Naive B cell (primary cell): ENCODE measurements around the gene MDM1. TPM values are rescaled to one million over a fixed set of nuclear protein-coding genes. Genes with fewer than 3 reads are reported as not detected.
A peak's percentile ranks its signal among the peaks of the same experiment; 100 is the strongest.

ENCODE experiments used
- ATAC-seq, 2 donors: fragments of 150-1000 bp; cut with Tn5 transposase; 2 replicates each; pipeline ENCODE4 v1.10.0; 2021; ENCODE audit warnings: low read depth in 2 of 2, mild to moderate bottlenecking in 2 of 2, moderate library complexity in 2 of 2
- DNase-seq: peaks from one replicate; pipeline ENCODE4 v3.0.0; 2022
- H3K27ac Mint-ChIP-seq, 6 donors: one replicate each; pipeline ENCODE4 v1.8.0; 2020 to 2022; ENCODE audit warnings: mild to moderate bottlenecking in 6 of 6, mixed read lengths in 6 of 6, moderate library complexity in 5 of 6, inconsistent platforms in 2 of 6
- H3K27me3 Mint-ChIP-seq, 3 donors: one replicate each; pipeline ENCODE4 v1.8.0; 2021 to 2022; ENCODE audit warnings: mixed read lengths in 3 of 3, mild to moderate bottlenecking in 1 of 3
- H3K36me3 Mint-ChIP-seq, 2 donors: one replicate each; pipeline ENCODE4 v1.8.0; 2020 to 2022; ENCODE audit warnings: mixed read lengths in 2 of 2, inconsistent platforms in 1 of 2, mild to moderate bottlenecking in 1 of 2
- H3K4me1 Mint-ChIP-seq, 3 donors: one replicate each; pipeline ENCODE4 v1.8.0; 2020 to 2022; ENCODE audit warnings: mixed read lengths in 3 of 3, inconsistent platforms in 1 of 3, mild to moderate bottlenecking in 1 of 3, moderate library complexity in 1 of 3
- H3K4me3 Mint-ChIP-seq, 8 donors: one replicate each; pipeline ENCODE4 v1.8.0; 2020 to 2022; ENCODE audit warnings: mild to moderate bottlenecking in 8 of 8, mixed read lengths in 8 of 8, moderate library complexity in 8 of 8, inconsistent platforms in 2 of 8
- H3K9me3 Mint-ChIP-seq, 7 donors: one replicate each; pipeline ENCODE4 v1.8.0; 2020 to 2022; ENCODE audit warnings: mixed read lengths in 7 of 7, mild to moderate bottlenecking in 5 of 7, inconsistent platforms in 2 of 7, moderate library complexity in 1 of 7
- polyA plus RNA-seq, 6 donors: library from polyadenylated mRNA; unstranded; fragments of 300-500 nt; fragmentation: Illumina TruSeq; gene quantifications; one replicate each; pipeline ENCODE4 v1.2.3, GENCODE V29; 2021; ENCODE audit warnings: low read depth in 6 of 6

The MDM1 gene
- polyA plus RNA-seq, result 10 to 100 TPM; 15.2 to 22.3 (median 21.5) TPM

DNA sequence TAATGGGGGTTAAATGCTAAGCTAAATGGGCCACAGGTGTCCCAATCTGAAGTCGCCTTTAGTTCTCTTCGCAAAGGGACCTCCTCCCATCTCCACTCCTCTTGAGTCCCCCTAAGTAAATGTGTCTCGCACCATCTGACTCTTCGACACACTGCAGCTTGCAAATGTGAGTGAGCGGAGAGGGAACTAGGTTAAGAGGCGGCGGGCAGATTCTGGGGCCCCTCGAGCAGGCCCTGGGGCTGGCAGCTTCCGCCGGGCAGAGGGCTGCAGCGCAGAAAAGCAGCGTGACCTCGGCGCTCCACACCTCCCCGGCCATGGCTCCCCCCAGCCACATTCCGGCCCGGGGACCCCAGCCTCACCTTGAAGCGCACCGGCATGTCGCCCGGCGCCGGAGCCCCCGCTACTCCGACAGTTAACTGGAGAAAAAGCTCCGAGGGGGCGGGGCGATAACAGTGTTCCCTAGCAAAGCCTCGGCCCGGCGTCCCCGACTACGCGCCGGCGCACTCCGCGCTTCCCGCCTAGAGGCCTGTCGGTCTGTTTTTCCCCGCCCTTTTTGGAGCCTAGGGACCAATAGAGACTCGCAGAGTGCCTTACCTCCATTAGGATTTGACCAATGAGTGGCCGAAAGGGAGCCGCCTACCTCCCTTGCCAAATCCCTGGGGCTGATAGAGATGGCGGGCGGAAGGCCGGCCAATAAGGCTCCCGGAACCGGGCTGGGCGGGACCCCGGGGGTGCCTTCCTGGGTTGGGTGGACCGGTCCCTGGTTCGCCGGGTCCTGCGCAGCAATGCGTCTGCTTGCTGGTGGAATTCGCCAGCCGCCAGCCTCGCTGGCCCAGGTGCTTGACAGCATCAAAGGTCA lies at the start of gene MDM1:
Gene MDM1 (minus strand): TSS at position 494 of the 859 bp plus-strand sequence. CDS start 117 bp downstream, at position 377.
- H3K4me3 Mint-ChIP-seq, result peak within 1 kb of the TSS; percentile 87 to 94 (median 92)
- DNase-seq (peak; percentile 97), ATAC-seq (peak; percentile 93)
- peaks cover 20 to 36% (median 24%) of the 10 kb centered on the region in 3 donors for H3K4me1 Mint-ChIP-seq
- no peaks in the 10 kb centered on the region for H3K9me3 Mint-ChIP-seq
- H3K36me3 Mint-ChIP-seq, result peaks cover 5 to 10% of the 10 kb centered on the region in 2 donors
- peak within 1 kb of the TSS; percentile 72 to 92 (median 88) for H3K27ac Mint-ChIP-seq
- peaks cover 0 to 8% (median 3%) of the 10 kb centered on the region in 3 donors for H3K27me3 Mint-ChIP-seq

DNA sequence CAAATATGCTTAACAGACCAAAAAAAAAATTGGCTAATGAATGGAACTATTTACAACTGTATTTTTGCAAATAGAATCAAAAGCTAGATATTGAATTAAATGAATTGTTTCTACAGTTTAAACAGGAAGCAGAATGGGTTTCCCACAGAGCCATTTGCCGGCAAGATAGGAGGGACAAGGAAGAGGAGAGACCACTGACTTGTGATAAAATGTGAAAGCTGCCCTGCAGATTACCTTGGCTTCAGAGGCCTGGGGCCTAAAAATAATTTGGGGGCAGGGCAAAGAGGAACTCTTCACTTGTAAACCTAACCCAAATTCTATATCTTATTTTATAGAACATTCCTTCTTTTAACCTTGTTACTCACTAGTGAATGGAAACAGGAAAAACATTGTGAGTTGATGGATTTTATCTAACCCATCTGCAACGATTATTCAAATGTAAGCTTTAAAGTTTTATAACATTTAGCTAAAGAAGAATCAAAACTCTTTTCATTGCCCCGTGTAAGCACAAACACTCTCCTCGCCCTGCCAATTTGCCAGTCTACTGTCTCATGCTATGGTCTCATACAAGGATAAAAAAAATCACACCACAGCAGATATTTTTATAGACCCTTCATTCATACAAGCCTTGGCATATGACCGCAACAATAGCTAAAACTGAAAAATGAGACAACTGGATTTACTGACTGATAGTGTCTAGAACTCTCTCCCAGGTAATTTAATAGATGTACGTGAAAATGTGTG lies 49.5 kb upstream of the MDM1 start:
- Mint-ChIP-seq H3K36me3 (no peaks in the 10 kb centered on the region), H3K27ac (no peak overlapping the region), H3K27me3 (peaks cover 0 to 23% (median 13%) of the 10 kb centered on the region in 3 donors), H3K4me3 (no peak overlapping the region), H3K4me1 (no peaks in the 10 kb centered on the region), H3K9me3 (no peaks in the 10 kb centered on the region)
- no peak for ATAC-seq
- DNase-seq, result no peak

GRCh38 chr12:68378872-68379606 lies 46.9 kb upstream of the MDM1 start:
- no peak for ATAC-seq
- no peak for DNase-seq
- no peak overlapping the region for H3K27ac Mint-ChIP-seq
- H3K36me3 Mint-ChIP-seq, result no peaks in the 10 kb centered on the region
- no peak overlapping the region for H3K4me3 Mint-ChIP-seq
- H3K4me1 Mint-ChIP-seq, result peaks cover 0 to 1% (median 0%) of the 10 kb centered on the region in 3 donors
- H3K27me3 Mint-ChIP-seq, result peaks cover 0 to 16% (median 7%) of the 10 kb centered on the region in 3 donors
- H3K9me3 Mint-ChIP-seq, result no peaks in the 10 kb centered on the region

- ATAC-seq (no peak), DNase-seq (no peak)
- Mint-ChIP-seq H3K27ac (no peak overlapping the region), H3K4me1 (peaks cover 0 to 1% (median 0%) of the 10 kb centered on the region in 3 donors), H3K4me3 (no peak overlapping the region), H3K9me3 (no peaks in the 10 kb centered on the region), H3K36me3 (no peaks in the 10 kb centered on the region), H3K27me3 (peaks cover 0 to 8% (median 0%) of the 10 kb centered on the region in 3 donors)
These were observed 45.7 kb upstream of the MDM1 start for GRCh38 chr12:68377881-68378280.

GRCh38 chr12:68376901-68377300 lies 44.7 kb upstream of the MDM1 start:
- Mint-ChIP-seq H3K9me3 (no peaks in the 10 kb centered on the region), H3K36me3 (no peaks in the 10 kb centered on the region), H3K4me3 (no peak overlapping the region), H3K27me3 (peaks cover 0 to 8% (median 0%) of the 10 kb centered on the region in 3 donors), H3K27ac (no peak overlapping the region), H3K4me1 (peaks cover 0 to 1% (median 0%) of the 10 kb centered on the region in 3 donors)
- ATAC-seq, result no peak
- no peak for DNase-seq

DNA sequence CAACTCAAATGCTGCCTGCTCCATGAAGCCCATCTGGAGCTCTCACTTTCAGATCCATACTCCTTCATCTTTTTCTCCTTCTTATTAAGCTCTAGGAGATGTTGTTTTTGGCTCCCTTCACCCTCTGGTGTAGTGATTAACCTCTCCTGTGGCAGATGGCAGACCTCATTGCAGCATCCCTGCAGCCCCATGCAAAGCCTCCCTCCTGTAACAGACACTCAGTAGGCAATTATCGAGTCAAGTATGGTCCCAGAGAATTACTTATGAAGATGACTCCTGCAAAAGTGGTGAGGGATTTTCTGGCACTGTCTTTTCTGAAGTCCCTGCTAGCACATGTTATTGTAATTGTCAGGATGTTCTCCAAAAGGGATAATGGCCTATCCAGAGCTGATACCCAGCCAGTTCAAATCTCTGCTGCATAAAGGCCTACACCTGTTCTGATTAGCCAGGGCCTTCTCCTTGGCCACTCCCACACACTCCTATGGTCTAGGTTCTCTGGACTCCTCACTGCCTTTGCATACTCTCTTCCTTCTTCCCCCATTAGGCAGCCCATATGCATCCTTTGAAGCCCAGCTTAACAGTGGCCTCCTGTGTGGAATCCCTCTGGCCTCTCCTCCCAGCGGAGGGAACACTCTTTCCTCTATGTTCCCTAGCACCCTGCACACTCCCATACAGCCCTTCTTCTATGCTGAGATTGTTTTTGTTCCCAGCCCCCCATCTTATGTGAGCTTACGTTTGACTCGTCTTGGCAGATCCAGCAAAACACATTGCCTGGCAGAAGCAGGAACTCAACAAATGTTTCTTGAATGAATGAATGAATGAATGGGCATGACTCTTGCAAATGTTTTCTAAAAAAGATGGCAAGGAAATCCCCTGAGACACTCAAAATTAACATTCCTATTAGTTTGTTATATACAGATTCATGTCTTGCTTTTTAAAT lies 43.9 kb upstream of the MDM1 start:
- Mint-ChIP-seq H3K36me3 (no peaks in the 10 kb centered on the region), H3K4me3 (no peak overlapping the region), H3K27ac (peak overlapping the region in 2 of 6 donors; percentile 0 to 26), H3K4me1 (peaks cover 0 to 1% (median 0%) of the 10 kb centered on the region in 3 donors), H3K9me3 (no peaks in the 10 kb centered on the region), H3K27me3 (peaks cover 0 to 8% (median 0%) of the 10 kb centered on the region in 3 donors)
- no peak for DNase-seq
- ATAC-seq, result no peak

DNA sequence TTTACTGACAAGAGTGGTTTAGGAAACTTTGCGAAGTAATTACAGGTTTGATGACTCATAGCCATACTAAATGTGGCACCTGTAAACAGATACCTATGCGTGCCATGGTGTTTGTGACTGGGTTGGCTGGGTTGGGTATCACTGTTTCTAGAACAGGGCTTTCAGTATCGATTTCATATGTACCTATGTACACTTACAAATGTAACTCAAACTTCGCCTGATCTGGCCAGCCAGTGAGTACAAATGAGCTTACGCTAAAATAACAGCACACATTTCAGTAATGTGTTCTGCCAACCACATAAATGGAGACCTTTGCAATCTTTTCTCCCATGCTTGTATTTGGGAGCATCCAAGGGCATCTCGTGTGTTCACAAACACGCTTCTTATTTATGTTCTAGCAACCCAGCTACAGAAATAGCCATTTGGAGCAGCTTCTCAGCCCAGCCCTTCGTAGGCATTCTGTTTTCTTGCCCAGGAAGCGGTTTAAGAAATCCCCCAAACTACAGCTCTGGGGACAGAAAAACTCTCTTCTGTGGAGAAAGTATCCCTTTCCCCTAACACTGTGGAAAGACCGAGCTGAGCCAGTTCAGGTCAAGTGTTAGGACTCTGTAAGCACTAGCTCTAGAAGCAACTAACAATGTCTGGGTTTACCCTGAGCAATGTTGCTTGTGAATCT lies 42.3 kb upstream of the MDM1 start:
- H3K4me1 Mint-ChIP-seq, result peaks cover 0 to 1% (median 0%) of the 10 kb centered on the region in 3 donors
- H3K27me3 Mint-ChIP-seq, result peaks cover 0 to 8% (median 0%) of the 10 kb centered on the region in 3 donors

GRCh38 chr12:68370667-68371066 lies 38.5 kb upstream of the MDM1 start:
- H3K27me3 Mint-ChIP-seq, result no peaks in the 10 kb centered on the region
- peaks cover 6 to 15% (median 11%) of the 10 kb centered on the region in 3 donors for H3K4me1 Mint-ChIP-seq
- H3K36me3 Mint-ChIP-seq, result no peaks in the 10 kb centered on the region
- ATAC-seq, result no peak
- DNase-seq, result no peak
- no peak overlapping the region for H3K27ac Mint-ChIP-seq
- no peak overlapping the region for H3K4me3 Mint-ChIP-seq
- H3K9me3 Mint-ChIP-seq, result no peaks in the 10 kb centered on the region

More for the DNA sequence above, 42.3 kb upstream of the MDM1 start:
- no peak for DNase-seq
- peak; percentile 56 to 86 for ATAC-seq
- Mint-ChIP-seq H3K36me3 (no peaks in the 10 kb centered on the region), H3K4me3 (no peak overlapping the region), H3K27ac (peak overlapping the region in 1 of 6 donors; percentile 23), H3K9me3 (no peaks in the 10 kb centered on the region)

GRCh38 chr12:68370006-68370590 lies 37.9 kb upstream of the MDM1 start:
- DNase-seq (no peak), ATAC-seq (no peak)
- no peak overlapping the region for H3K4me3 Mint-ChIP-seq
- no peaks in the 10 kb centered on the region for H3K9me3 Mint-ChIP-seq
- no peaks in the 10 kb centered on the region for H3K27me3 Mint-ChIP-seq
- no peaks in the 10 kb centered on the region for H3K36me3 Mint-ChIP-seq
- peak overlapping the region in 1 of 6 donors; percentile 34 for H3K27ac Mint-ChIP-seq
- peaks cover 11 to 21% (median 16%) of the 10 kb centered on the region in 3 donors for H3K4me1 Mint-ChIP-seq

DNA sequence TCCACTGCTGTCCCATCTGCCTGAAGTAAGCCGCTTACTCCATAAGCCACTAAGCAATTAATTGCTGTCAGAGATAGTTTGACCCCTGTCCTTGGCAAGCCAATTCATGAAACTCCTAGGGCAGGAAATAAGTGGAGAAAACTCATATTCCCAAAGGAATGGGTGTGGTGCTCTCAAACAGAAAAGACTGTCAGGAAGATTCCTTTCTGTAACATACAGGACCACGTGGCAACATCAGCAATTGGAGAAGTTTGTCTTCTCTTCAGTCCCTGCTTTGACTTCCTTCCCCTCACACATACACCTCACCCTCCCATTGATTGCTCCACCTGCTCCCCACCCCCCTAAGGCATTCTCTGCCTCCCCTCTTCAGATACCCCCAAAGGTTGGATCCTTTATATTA lies 36.2 kb upstream of the MDM1 start:
- no peaks in the 10 kb centered on the region for H3K9me3 Mint-ChIP-seq
- H3K4me3 Mint-ChIP-seq, result no peak overlapping the region
- DNase-seq, result no peak
- peaks cover 27 to 34% (median 30%) of the 10 kb centered on the region in 3 donors for H3K4me1 Mint-ChIP-seq
- no peaks in the 10 kb centered on the region for H3K36me3 Mint-ChIP-seq
- H3K27me3 Mint-ChIP-seq, result no peaks in the 10 kb centered on the region
- ATAC-seq, result no peak
- peak overlapping the region in 1 of 6 donors; percentile 66 for H3K27ac Mint-ChIP-seq

- ATAC-seq, result peak; percentile 19 to 29
- Mint-ChIP-seq H3K27ac (peak overlapping the region in 3 of 6 donors; percentile 1 to 66 (median 39)), H3K36me3 (no peaks in the 10 kb centered on the region), H3K9me3 (no peaks in the 10 kb centered on the region), H3K4me1 (peaks cover 28 to 34% (median 31%) of the 10 kb centered on the region in 3 donors), H3K27me3 (no peaks in the 10 kb centered on the region), H3K4me3 (no peak overlapping the region)
- peak; percentile 8 for DNase-seq
These were observed 35.7 kb upstream of the MDM1 start for GRCh38 chr12:68367903-68368302.
